ENCODE measurements around the gene SLC52A3.
"Not testable (repeated sequence)": the region's sequence is repeated elsewhere in the genome, so short reads cannot be mapped to it uniquely, and the experiment has no call there.

The SLC52A3 gene

DNA sequence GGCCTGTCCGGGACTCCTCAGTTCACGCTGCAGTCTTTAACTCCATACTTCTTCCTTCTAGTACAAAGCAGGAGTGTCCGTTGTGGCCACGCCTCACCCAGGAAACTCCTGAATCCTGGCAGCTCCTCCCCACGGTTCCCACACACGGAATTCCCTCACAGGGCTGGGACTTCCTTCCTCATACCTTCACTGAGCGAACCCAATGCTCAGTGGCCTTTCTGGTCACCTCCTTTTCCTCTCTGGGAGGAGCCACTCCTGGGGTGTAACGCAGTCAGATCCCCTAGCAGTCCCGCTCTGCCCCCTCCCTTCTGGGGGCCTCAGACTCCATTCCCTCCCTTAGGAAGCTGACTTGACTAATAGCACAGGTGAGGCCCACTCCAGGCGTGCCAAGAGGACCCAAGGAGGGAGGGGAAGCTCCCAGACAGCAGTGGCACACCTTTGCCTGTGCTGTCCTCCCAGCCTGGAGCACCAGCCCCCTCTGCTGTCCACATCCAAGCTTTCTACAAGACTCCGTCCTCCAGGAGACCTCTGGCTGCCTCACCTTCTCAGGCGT, at the start of gene SLC52A3:
SLC52A3 (minus strand) TSS at position 75 of the 553 bp plus-strand sequence. CDS start 2,726 bp downstream, outside the sequence.
- no peak for DNase-seq (ENCODE audit: low spot score)

- peak; percentile 60 for DNase-seq (ENCODE audit: low spot score)
Measured at GRCh38 chr20:815914-816606, 47.8 kb upstream of the SLC52A3 start.

DNA sequence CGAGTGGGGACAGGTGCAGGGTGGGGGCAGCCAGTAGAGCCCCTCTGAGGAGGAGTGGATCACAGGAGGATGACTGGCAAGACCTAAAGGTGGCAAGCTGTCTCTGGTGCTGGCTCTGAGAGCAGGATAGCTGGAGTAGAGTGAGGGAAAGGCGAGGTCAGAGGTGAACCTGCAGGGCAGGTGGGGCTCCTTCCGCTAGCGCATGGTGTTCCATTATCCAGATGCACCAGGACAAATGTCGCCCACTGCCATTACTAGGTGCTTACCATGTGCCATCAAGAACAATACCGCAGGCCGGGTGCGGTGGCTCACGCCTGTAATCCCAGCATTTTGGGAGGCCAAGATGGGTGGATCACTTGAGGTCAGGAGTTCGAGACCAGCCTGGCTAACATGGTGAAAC, 46.9 kb upstream of the SLC52A3 start:
- no peak for DNase-seq (ENCODE audit: low spot score)

DNA sequence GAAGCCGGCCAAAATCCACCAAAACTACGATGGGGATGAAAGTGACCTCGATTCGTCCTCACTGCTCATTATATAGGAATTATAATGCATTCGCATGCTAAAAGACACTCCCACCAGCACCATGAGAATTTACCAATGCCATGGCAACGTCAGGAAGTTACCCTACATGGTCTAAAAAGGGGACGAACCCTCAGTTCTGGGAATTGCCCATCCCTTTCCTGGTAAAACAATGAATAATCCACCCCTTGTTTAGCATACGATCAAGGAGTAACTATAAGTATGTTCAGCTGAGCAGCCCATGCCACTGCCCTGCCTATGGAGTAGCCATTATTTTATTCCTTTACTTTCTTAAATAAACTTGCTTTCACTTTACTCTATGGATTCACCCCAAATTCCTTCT, 45.1 kb upstream of the SLC52A3 start:
- no peak for DNase-seq (ENCODE audit: low spot score)

DNA sequence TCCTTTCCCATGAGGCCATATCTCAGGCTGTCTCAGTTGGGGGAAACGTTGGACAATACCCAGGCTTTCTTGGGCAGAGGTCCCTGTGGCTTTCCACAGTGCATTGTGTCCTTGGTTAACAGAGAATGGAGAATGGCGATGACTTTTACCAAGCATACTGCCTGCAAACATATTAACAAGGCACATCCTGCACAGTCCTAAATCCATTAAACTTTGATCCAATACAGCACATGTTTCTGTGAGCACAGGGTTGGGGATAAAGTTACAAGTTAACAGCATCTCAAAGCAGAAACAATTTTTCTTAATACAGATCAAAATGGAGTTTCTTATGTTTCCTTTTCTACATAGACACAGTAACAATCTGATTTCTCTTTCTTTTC, 44.1 kb upstream of the SLC52A3 start:
- DNase-seq (ENCODE audit: low spot score): not testable (repeated sequence)

GRCh38 chr20:811776-812434, 43.6 kb upstream of the SLC52A3 start:
- not testable (repeated sequence) for DNase-seq (ENCODE audit: low spot score)

DNA sequence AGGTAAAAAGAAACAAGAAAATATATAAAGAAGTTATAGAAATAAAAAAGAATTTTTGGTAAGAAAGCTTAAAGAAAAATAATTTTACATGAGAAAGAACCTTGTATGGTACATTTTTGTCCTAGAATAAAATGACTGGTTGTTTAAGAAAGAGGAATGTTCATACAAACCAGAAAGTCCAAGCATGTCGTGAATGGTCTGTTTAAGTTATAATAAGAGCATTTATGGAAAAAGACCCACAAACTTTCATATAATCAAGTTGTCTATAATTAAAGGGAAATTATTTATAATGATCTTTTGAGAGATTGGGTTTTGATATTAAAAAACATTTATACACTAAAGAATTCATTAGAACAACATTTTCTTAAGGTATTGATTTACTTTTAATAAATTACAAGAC, 37.4 kb upstream of the SLC52A3 start:
- DNase-seq (ENCODE audit: low spot score): no peak

DNA sequence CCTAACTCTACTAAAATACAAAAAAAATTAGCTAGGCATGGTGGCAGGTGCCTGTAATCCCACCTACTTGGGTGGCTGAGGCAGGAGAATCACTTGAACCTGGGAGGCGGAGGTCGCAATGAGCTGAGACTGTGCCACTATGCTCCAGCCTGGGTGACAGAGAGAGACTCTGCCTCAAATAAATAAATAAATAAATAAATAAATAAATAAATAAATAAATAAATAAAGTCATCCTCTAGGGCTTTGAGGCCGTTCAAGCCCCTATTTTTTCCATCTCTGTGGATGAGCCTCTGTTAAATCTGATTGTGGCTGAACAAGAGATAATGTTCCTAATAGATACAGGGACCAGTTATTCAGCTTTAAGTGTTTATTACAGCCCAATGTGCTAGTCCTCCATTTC, 33.4 kb upstream of the SLC52A3 start:
- no peak for DNase-seq (ENCODE audit: low spot score)

DNA sequence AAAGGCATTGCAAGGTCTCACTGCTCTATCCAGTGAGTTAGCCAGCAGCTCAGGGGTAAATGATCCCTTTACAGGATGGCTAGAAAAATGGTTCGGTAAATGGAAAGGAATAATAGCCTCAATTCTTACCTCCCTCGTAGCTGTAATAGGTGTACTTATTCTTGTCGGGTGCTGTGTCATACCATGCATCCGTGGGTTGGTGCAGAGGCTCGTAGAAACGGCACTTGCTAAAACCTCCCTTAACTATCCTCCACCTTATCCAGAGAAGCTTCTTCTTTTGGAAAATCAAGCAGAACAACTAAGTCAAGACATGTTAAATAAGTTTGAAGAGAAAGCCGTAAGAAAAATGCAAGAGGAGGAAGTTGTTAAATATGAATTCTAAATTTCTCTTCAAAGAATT, 31.7 kb upstream of the SLC52A3 start:
- DNase-seq (ENCODE audit: low spot score): not testable (repeated sequence)

DNA sequence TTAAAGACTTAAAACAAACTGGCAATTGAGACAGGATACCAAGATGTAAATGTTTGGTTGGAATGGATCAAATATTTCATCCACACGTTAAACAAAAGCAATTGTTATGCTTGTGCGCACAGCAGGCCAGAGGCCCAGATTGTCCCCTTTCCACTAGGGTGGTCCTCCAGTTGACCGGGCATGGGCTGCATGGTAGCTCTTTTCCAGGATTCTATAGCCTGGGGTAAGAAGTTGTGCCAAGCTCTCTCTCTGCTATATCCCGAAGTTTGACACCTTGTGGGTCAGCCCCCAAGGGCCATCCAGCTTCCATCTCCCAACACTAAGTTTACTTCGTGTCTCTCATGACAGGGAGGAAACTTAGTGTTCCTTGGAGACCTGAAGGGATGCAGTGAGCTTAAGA, 30.4 kb upstream of the SLC52A3 start:
- DNase-seq (ENCODE audit: low spot score): not testable (repeated sequence)

GRCh38 chr20:796921-797320, 28.6 kb upstream of the SLC52A3 start:
- DNase-seq (ENCODE audit: low spot score): no peak

DNA sequence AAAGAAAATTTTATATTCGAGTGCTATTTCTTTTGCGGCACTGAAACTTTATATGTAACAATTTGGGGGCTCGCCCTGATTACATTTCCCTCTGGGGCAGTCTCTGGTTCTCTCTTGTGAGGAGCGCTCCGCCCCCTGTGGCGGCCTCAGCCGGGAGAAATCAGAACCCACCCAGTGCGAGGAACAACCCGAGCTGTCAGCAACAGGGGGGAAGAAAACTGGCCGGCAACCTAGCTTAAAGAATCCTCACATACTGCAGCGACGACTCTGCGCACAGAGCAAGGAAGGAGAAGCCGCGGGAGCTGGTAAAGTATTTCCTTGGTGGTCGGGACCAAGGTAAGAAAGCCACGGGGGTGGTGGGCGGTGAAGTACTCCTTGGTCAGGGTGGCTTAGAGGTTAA, 23.9 kb upstream of the SLC52A3 start:
- no peak for DNase-seq (ENCODE audit: low spot score)

- DNase-seq (ENCODE audit: low spot score): no peak
Measured at GRCh38 chr20:791056-791455, 22.8 kb upstream of the SLC52A3 start.

GRCh38 chr20:787825-788224, 19.5 kb upstream of the SLC52A3 start:
- no peak for DNase-seq (ENCODE audit: low spot score)

DNA sequence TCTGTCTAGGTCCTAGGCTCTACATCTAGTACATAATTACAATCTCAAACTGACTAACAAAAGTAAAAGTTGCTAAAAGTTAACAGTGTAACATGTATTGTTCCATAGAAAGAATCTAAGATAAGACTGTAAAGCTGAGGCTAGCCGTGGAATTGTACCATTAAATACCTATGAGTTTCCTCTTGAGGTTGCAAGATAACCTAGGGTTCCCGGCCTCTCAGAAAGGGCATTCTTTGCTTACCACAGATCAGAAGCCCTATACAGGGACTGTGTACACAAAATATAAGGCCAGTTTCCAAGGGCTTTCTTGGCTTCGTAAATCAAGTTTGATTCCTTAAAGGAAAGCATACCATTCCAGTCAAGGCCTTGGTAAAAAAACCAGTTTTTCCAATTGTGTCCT, 11.5 kb upstream of the SLC52A3 start:
- no peak for DNase-seq (ENCODE audit: low spot score)

GRCh38 chr20:776165-776564, 7.9 kb upstream of the SLC52A3 start:
- no peak for DNase-seq (ENCODE audit: low spot score)

DNA sequence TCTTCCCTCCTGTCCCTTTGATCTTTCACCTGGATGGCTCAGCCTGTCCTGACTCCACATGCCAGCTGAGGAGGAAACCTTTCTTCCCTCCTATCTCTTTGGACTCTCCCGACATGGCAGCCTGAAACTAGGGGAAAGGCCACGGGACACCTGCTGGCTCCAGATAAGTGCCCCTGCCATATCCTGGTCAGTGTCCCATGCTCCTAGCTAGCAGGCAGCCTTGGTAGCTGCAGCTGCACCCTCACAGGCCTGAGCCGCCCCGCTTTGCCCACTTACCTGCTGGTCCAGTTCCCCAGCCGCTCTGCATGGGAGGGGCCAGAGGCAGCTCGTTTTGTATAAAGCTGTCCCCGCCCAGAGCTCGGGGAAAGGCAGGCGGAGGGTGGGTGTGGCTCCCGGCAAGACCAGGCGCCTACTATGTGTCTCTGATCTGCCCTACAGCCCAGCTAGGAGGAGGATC, 7.4 kb upstream of the SLC52A3 start:
- DNase-seq (ENCODE audit: low spot score): no peak

- no peak for DNase-seq (ENCODE audit: low spot score)
Measured at GRCh38 chr20:774660-775057, 6.4 kb upstream of the SLC52A3 start.

DNA sequence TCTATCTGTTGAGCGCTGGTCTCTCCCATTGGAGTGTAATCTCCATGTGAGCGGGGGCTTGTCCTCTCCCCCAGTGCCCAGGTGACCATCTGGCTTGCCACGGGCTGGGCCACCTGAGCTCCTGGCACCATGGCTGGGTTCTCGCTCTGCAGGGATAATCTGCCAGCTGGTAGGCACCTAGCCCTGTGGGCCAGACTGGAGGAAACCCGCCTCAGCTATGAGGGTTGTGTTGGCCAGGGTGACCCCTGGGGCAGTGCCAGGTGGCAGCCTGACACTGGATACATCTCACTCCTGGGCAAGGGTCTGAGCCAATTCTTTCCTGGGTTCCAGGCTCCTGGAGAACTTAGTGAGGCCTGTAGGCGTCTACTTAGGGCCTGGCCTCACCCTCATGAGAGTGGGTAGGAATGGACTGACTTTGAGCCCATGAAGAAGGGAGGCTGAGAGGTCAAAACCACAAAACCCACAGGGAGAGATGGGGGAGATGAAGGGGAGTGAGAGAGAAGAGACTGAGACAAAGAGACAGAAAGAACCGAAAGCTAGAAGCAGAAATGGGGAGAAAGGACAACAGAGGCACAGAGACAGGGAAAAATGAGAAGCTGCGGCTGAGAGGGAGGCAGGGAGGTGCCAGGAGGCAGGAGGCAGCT, 5.8 kb upstream of the SLC52A3 start:
- no peak for DNase-seq (ENCODE audit: low spot score)

GRCh38 chr20:772806-773205, 4.5 kb upstream of the SLC52A3 start:
- no peak for DNase-seq (ENCODE audit: low spot score)

- DNase-seq (ENCODE audit: low spot score): no peak
Measured at GRCh38 chr20:771741-772464, 3.6 kb upstream of the SLC52A3 start.

DNA sequence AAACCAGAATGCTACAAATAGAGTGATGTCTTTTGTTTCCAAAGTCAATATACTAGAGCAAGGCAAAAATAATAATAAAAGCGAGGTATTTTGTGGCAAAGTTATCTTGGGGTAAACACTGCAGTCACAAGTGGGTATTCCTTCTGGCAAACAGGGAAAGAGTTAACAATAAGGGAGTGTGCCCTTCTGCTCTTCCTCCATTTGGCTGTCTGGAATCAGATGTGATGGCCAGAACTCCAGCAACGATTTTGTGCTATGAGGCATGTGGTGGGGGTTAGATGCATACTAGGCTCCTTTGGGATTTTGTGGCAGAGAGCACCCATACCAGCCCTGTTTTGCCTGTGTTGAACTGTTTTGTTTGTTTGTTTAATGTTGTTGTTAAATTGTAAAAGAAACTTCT, 2.4 kb upstream of the SLC52A3 start:
- DNase-seq (ENCODE audit: low spot score): no peak
